GM12873 (cell line): ENCODE measurements around the gene NSUN2.

ENCODE experiments used
- TF ChIP-seq, protein P1 (sequence below): IDR thresholded peaks from 2 replicates; pipeline ENCODE4 v1.5.1; 2012; ENCODE audit warnings: low read depth, mild to moderate bottlenecking, moderate library complexity, low read length, control low read depth; ENCODE audit not compliant: insufficient read depth; ENCODE audit errors: missing control alignments

NSUN2 gene

DNA sequence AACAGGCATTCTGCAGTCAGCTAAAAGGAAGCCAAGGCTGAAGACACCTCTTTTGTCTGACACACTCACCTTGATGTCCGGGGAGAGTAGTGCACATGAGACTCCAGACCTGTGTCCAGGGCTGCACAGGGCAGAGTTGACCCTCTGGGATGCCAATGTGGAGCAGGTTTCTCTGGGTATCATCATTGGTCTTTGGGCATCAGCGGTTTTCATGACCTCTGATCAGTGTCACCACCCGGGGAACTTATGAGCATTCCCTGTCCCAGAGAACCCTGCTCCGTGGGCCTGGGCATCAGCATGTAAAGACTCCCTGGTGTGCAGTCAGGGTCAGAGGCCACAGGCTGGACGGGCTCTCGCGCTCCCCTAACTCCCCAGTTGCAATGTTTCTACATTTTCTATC is 80.2 kb downstream of the NSUN2 start:
- TF ChIP-seq, protein P1, sequence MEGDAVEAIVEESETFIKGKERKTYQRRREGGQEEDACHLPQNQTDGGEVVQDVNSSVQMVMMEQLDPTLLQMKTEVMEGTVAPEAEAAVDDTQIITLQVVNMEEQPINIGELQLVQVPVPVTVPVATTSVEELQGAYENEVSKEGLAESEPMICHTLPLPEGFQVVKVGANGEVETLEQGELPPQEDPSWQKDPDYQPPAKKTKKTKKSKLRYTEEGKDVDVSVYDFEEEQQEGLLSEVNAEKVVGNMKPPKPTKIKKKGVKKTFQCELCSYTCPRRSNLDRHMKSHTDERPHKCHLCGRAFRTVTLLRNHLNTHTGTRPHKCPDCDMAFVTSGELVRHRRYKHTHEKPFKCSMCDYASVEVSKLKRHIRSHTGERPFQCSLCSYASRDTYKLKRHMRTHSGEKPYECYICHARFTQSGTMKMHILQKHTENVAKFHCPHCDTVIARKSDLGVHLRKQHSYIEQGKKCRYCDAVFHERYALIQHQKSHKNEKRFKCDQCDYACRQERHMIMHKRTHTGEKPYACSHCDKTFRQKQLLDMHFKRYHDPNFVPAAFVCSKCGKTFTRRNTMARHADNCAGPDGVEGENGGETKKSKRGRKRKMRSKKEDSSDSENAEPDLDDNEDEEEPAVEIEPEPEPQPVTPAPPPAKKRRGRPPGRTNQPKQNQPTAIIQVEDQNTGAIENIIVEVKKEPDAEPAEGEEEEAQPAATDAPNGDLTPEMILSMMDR: no peak

DNA sequence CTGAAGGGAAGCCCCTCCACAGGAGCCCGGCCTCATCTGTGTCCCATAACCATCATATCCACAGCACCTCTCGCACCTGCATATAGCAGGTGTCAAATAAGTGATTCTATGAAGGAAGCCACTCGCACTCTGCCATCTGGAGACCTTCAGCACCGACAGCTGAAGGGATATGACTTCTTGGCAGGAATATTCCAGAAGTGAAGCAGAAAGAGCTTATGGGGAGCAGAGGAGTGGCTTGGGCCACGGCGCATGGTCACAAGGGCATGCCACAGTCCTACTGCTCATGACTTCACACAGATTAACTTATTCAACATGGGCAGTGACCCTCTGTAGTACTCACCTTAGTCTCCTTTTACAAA is 80.9 kb downstream of the NSUN2 start:
- TF ChIP-seq, protein P1: no peak

DNA sequence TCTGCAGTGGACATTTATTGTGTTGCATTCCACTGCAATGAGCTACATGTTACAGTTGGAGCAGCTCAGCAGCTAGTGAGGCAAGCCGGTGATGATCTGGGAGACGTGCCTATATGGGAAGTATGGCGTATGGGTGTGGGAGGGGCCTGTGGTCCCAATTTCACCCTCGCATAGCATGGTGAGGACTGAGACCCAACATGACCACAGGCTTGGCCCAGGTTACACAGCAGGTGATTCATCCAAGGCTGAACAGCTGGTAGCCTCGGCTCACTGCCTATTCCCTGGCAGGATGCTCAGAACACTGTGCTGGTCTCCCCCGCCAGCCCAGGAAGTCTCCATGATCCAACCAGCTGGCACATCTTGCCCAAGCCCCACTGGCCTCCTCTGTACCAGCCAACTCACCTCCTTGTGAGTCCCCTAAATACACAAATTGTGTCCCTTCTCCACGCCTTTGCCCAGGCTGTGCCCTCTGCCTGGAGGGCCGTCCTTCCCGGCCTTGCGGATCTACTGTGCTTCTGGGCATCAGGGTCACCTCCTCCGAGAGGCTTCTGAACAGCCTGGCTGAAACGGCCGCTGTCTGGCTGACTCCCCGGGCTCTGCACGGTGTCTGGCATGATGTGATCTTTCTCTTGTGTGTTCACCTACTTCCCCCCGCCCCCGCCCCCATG is 81.4 kb downstream of the NSUN2 start:
- TF ChIP-seq, protein P1: no peak

DNA sequence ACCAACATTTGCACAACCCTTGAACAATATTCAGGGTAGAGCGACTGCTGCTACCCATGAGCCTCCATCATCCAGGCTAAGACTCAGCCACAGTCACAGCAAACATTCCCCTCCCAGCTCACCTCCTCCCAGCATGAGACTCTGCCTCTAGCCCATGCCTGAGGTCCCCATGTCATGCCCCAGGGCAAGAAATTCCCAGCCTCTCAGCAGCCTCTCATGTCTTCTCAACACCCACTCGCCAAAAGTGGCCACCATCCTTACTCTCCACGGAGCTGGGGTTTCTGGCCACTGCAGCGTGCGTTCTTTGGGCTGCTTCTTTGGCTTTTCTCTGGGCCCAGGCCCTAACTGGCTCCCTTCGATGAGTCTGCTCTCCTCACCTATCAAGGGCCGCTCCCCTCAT is 82.2 kb downstream of the NSUN2 start:
- TF ChIP-seq, protein P1: no peak
